K562 (cell line): Measurements from ENCODE around the gene TRNT1.

Source experiments
- CHD1 ChIP-seq: fragments of 200-600 bp; sonication (generic); IDR thresholded peaks from one replicate; pipeline ENCODE4 v1.6.1; 2012; ENCODE audit warnings: mild to moderate bottlenecking, moderate library complexity, low read length, inconsistent platforms
- TAF1 ChIP-seq: IDR thresholded peaks from 2 replicates; pipeline ENCODE4 v1.6.1; 2011; ENCODE audit warnings: mild to moderate bottlenecking, low read length, moderate library complexity; ENCODE audit not compliant: insufficient read depth, control insufficient read depth, severe bottlenecking; ENCODE audit errors: extremely low read depth

DNA sequence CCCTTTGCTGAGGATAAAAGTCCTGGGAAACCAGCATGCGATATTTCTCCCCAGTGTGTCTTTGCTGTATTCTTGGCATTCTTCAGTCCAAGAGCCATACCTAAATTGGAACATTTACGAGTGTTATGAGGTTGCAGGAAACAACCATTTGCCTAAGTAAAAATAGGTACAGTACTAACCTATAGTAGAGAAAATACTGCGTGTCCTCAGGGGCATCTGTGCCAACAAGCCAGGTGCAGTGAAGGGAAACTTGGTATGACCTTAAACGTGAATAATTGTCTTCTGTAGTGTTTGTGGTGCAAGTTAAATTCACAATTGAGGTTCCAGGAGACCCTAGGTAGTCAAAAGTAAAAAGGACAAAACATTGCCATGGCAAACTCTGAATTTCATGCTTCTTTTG lies 28.8 kb upstream of the TRNT1 start:
- no peak for TF ChIP-seq CHD1
- TF ChIP-seq TAF1: no peak
